Testis (tissue), 3 donors: Measurements from ENCODE around the gene THAP8. TPM values are rescaled to one million over a fixed set of nuclear protein-coding genes. Genes with fewer than 3 reads are reported as not detected.

Experiments
- DNase-seq: peaks from one replicate; pipeline ENCODE4 v3.0.0-alpha.2; 2019
- H3K27ac ChIP-seq, 2 donors: fragments of 200-600 bp; sonication (generic); one replicate each; pipeline ENCODE4 v1.5.1; 2019
- H3K27me3 ChIP-seq: fragments of 200-600 bp; sonication (generic); one replicate; pipeline ENCODE4 v1.5.1; 2019
- H3K36me3 ChIP-seq: fragments of 200-600 bp; sonication (generic); one replicate; pipeline ENCODE4 v1.5.1; 2017; ENCODE audit warnings: low read depth; ENCODE audit errors: missing control alignments
- H3K4me1 ChIP-seq: fragments of 200-600 bp; sonication (generic); one replicate; pipeline ENCODE4 v1.5.1; 2019
- H3K4me3 ChIP-seq, 2 donors: fragments of 200-600 bp; sonication (generic); one replicate each; pipeline ENCODE4 v1.5.1; 2017 to 2019
- H3K9me3 ChIP-seq: fragments of 200-600 bp; sonication (generic); one replicate; pipeline ENCODE4 v1.5.1; 2017
- POLR2A ChIP-seq: fragments of 450-650 bp; IDR thresholded peaks from one replicate; pipeline ENCODE4 v1.6.1; 2017; ENCODE audit warnings: antibody characterized with exemption, mild to moderate bottlenecking, moderate library complexity
- WGBS, 2 donors: methylation state at CpG; one replicate each; pipeline ENCODE4 v1.1.5; 2018; 5-methylcytosine and 5-hydroxymethylcytosine counted together
- intact Hi-C: fragments of 100-400 bp; cut with DNase I; formaldehyde crosslinking; loops from one replicate; pipeline ENCODE4 v1.15.1; 2023; ENCODE audit warnings: low total_unique reads
- polyA plus RNA-seq: library from polyadenylated mRNA; stranded (reverse); fragments of 350-450 nt; fragmentation: Illumina TruSeq; extraction: RNeasy Lipid Tissue Mini Kit (QIAGEN cat#74804); gene quantifications from one replicate; pipeline ENCODE4 v1.2.3, GENCODE V29; 2014; ENCODE audit warnings: low read depth, low replicate concordance; ENCODE audit not compliant: insufficient read depth
- total RNA-seq, 2 donors: library from RNA; depleted of rRNA; stranded (reverse); fragments of >200 nt; gene quantifications; one replicate each; pipeline ENCODE4 v1.2.3, GENCODE V29; 2016
- TF ChIP-seq, protein P1 (sequence below), 3 experiments: fragments of 450-650 bp in 2 of 3; fragments of 200-600 bp in 1 of 3; sonication (generic) in 1 of 3; IDR thresholded peaks; one replicate each; pipeline ENCODE4 v1.5.1; 2016 to 2019; ENCODE audit warnings: antibody characterized with exemption in 3 of 3, mild to moderate bottlenecking in 2 of 3, moderate library complexity in 1 of 3

The THAP8 gene
- total and polyA plus RNA-seq, 3 donors from 2014 or later = 25.0 to 34.2 (median 25.8) TPM

DNA sequence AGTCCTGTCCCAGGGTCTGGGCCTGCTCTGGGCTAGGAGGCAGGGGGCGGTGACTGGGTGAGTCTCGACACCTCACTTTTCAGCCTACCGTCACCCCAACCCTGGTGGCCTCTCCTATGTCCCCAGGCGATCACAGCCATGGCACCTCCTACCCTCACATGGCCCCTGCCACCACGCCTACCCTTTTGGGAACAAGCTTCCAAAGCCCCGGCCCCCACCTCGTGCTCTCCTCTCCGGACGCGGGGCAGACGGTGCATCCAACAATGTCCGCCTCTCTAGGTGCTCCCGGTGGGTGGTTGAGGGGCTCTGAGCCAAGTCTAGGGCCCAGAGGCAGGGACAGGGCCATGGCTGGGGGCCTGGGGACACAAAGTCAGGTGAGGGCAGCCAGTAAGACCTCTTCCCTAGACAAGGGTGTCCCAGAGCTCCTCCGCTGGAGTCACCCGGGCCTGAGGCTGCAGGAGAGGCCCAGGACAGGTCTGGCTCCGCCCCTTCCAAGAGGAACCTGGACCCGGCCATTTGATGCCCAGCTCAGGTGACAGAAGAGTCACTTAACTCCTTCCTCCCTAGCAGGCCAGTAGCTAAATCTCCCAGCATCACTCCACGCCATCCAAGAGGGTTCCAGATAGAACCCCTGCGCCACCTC lies 45.6 kb downstream of the THAP8 start, which contains the start of gene SYNE4:
SYNE4 (minus strand) TSS at position 478 of the 643 bp plus-strand sequence; CDS start at position 346, 132 bp downstream.
- Histone ChIP-seq H3K9me3 (no peaks in the 10 kb centered on the region), H3K4me1 (peaks cover 11% of the 10 kb centered on the region), H3K4me3 (peak within 1 kb of the TSS; percentile 33 to 45), H3K27me3 (no peaks in the 10 kb centered on the region), H3K36me3 (no peaks in the 10 kb centered on the region), H3K27ac (no peak within 1 kb of the TSS)
- 56 to 67% methylated on average over 5 to 19 of the region's 19 CpGs for WGBS, 2 donors
- intact Hi-C loops = no loop called here
- no peak for DNase-seq
- TF ChIP-seq, protein P1, sequence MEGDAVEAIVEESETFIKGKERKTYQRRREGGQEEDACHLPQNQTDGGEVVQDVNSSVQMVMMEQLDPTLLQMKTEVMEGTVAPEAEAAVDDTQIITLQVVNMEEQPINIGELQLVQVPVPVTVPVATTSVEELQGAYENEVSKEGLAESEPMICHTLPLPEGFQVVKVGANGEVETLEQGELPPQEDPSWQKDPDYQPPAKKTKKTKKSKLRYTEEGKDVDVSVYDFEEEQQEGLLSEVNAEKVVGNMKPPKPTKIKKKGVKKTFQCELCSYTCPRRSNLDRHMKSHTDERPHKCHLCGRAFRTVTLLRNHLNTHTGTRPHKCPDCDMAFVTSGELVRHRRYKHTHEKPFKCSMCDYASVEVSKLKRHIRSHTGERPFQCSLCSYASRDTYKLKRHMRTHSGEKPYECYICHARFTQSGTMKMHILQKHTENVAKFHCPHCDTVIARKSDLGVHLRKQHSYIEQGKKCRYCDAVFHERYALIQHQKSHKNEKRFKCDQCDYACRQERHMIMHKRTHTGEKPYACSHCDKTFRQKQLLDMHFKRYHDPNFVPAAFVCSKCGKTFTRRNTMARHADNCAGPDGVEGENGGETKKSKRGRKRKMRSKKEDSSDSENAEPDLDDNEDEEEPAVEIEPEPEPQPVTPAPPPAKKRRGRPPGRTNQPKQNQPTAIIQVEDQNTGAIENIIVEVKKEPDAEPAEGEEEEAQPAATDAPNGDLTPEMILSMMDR (IDR thresholded peaks at IDR 0.05) = no peak
- no peak for TF ChIP-seq POLR2A

DNA sequence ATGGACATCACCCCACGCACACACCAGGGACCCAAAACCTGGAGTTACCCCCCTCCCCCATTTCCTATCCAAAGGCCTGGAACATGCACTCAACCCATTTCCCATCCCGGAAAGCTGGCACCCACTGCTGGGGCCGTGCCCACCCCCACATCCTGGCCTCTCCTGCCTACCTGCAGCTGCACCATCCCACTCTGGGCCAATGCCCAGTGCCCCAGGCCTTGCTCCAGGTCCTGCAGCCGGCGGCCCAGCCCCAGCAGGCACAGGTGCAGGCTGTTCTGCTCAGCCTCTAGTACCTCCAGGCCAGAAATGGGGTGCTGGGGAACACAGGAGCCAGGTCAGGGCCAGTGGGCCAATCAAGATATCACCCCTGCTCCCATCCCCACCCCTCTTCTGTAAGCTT lies 47.1 kb downstream of the THAP8 start:
- 94 to 100% methylated on average over 2 to 5 of the region's 5 CpGs for WGBS, 2 donors
- DNase-seq = no peak
- intact Hi-C loops = no loop called here
- TF ChIP-seq POLR2A = no peak
- TF ChIP-seq, protein P1 (IDR thresholded peaks at IDR 0.05) = no peak
- no peaks in the 10 kb centered on the region for H3K36me3 ChIP-seq
- H3K27me3 ChIP-seq = no peaks in the 10 kb centered on the region
- H3K4me3 ChIP-seq = no peak overlapping the region
- H3K27ac ChIP-seq = no peak overlapping the region
- no peaks in the 10 kb centered on the region for H3K9me3 ChIP-seq
- peaks cover 9% of the 10 kb centered on the region for H3K4me1 ChIP-seq

DNA sequence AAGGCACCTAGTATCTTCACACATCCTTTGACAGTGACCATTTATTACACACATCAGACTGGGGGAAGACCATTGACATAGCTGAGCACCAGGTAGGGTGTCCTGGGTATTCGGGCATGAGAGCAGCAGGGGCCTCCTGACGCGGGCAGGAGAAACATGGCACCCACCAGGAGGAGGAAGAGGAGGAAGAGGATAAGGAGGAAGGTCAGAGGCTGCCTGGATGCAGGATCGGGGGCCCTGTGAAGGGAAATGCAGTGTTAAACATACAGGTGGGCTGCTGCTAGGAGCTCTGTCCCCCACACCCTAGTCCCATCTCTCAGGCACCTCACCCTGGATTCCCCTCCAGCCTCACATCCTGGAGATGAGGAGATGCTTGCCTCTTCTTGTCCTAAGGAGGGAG lies 50.8 kb downstream of the THAP8 start:
- no peaks in the 10 kb centered on the region for H3K4me1 ChIP-seq
- no peak for TF ChIP-seq POLR2A
- TF ChIP-seq, protein P1 (IDR thresholded peaks at IDR 0.05) = no peak
- DNase-seq = no peak
- H3K27me3 ChIP-seq = no peaks in the 10 kb centered on the region
- H3K4me3 ChIP-seq = no peak overlapping the region
- intact Hi-C loops = no loop called here
- 91 to 92% methylated on average over 4 of the region's 4 CpGs for WGBS, 2 donors
- no peaks in the 10 kb centered on the region for H3K9me3 ChIP-seq
- H3K36me3 ChIP-seq = no peaks in the 10 kb centered on the region
- H3K27ac ChIP-seq = no peak overlapping the region

DNA sequence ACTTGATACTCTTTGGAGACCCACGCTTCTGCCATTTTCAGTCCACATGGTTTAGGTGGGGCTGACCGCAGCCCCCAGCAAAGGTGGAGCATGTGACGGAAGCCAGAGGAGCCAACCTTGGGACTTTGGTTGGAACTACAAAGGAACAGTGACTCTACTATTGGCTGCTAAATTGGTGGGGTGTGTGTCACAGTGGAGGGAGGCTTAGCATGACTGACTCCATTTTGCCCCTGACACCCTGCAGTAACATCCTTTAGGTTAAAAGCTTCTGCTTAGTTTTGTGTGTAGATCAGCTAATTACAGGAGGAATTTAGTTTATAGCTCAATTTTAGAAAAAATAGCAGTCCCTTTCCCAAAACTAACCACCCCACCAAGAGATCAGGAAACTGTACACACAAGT lies 52.5 kb downstream of the THAP8 start:
- no peak for DNase-seq
- Histone ChIP-seq H3K4me1 (peaks cover under 1% of the 10 kb centered on the region), H3K4me3 (no peak overlapping the region), H3K36me3 (no peaks in the 10 kb centered on the region), H3K27ac (no peak overlapping the region), H3K27me3 (no peaks in the 10 kb centered on the region), H3K9me3 (no peaks in the 10 kb centered on the region)
- TF ChIP-seq, protein P1 (IDR thresholded peaks at IDR 0.05) = no peak
- TF ChIP-seq POLR2A = no peak
- intact Hi-C loops = no loop called here
- WGBS, 2 donors = 97 to 98% methylated on average over 3 of the region's 3 CpGs

DNA sequence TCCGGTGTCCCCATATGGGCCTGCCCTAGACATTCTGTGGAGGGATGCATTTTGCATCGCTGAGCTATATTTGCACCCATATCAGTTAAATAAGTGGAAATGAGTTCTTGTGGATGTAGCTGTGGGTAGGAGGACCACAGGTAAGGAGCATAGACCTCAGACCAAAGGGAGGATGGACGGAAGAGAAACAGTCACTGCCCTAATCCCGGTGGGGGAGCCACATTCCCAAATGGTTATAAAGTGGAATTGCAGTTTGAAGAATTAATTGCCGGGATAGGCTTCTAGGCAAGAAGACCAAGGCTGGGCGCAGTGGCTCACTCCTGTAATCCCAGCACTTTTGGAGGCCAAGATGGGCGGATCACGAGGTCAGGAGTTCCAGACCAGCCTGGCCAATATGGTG lies 57.3 kb downstream of the THAP8 start:
- no peaks in the 10 kb centered on the region for H3K36me3 ChIP-seq
- TF ChIP-seq, protein P1 (IDR thresholded peaks at IDR 0.05) = no peak
- no peak for TF ChIP-seq POLR2A
- H3K4me1 ChIP-seq = peaks cover 13% of the 10 kb centered on the region
- 82 to 90% methylated on average over 8 of the region's 8 CpGs for WGBS, 2 donors
- intact Hi-C loops = no loop called here
- DNase-seq = no peak
- H3K4me3 ChIP-seq = no peak overlapping the region
- H3K27ac ChIP-seq = no peak overlapping the region
- H3K27me3 ChIP-seq = no peaks in the 10 kb centered on the region
- H3K9me3 ChIP-seq = no peaks in the 10 kb centered on the region
